Lower leg skin (tissue), 3 donors: ENCODE results near the gene MTARC2.

Experiments used
- POLR2A ChIP-seq, 2 donors: fragments of 450-650 bp; IDR thresholded peaks; one replicate each; pipeline ENCODE4 v1.6.1; 2016 to 2017; ENCODE audit warnings: antibody characterized with exemption in 2 of 2, mild to moderate bottlenecking in 1 of 2, moderate library complexity in 1 of 2
- TF ChIP-seq, protein P1 (sequence below), 3 donors: fragments of 450-650 bp; IDR thresholded peaks; one replicate each; pipeline ENCODE4 v1.5.1; 2016; ENCODE audit warnings: antibody characterized with exemption in 3 of 3, mild to moderate bottlenecking in 3 of 3, moderate library complexity in 2 of 3

DNA sequence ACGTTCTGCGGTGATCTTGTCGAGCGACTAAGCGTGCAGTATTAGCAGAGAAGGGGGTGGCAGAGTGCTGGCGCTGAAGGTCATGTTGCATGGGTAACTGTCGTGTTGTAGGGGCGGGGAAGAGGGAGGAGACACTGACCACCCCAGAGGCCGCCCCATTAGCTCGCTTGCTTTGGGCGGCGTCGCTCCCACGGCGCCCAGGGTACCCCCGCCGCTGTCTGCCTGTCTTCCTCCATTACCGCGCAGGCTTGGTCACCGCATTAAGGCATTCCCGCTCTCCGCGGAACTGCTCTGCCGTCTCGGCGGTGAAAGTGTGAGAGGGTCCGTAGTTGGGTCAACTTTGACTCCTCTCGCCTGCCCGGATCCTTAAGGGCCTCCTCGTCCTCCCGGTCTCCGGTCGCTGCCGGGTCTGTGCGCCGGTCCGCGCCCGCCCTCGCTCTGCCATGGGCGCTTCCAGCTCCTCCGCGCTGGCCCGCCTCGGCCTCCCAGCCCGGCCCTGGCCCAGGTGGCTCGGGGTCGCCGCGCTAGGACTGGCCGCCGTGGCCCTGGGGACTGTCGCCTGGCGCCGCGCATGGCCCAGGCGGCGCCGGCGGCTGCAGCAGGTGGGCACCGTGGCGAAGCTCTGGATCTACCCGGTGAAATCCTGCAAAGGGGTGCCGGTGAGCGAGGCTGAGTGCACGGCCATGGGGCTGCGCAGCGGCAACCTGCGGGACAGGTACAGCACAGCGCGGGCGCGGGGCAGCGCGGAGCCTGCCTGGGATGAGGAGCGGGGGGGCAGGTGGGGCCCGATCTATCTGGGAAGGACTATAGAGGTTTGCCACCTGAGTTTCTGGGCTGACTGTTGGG is at the start of gene MTARC2:
- TF ChIP-seq, protein P1, sequence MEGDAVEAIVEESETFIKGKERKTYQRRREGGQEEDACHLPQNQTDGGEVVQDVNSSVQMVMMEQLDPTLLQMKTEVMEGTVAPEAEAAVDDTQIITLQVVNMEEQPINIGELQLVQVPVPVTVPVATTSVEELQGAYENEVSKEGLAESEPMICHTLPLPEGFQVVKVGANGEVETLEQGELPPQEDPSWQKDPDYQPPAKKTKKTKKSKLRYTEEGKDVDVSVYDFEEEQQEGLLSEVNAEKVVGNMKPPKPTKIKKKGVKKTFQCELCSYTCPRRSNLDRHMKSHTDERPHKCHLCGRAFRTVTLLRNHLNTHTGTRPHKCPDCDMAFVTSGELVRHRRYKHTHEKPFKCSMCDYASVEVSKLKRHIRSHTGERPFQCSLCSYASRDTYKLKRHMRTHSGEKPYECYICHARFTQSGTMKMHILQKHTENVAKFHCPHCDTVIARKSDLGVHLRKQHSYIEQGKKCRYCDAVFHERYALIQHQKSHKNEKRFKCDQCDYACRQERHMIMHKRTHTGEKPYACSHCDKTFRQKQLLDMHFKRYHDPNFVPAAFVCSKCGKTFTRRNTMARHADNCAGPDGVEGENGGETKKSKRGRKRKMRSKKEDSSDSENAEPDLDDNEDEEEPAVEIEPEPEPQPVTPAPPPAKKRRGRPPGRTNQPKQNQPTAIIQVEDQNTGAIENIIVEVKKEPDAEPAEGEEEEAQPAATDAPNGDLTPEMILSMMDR (IDR thresholded peaks at IDR 0.05), result no peak
- TF ChIP-seq POLR2A (IDR thresholded peaks at IDR 0.05), result no peak
